A673 (cell line): Measurements from ENCODE around the gene ADAT3. TPM values are rescaled to one million over a fixed set of nuclear protein-coding genes. Genes with fewer than 3 reads are reported as not detected.
A peak's percentile ranks its signal among the peaks of the same experiment; 100 is the strongest.

ENCODE experiments used
- BruUV-seq: library from RNA; stranded (reverse); fragments of 400-500 nt; replicated peaks from 2 replicates; lab custom pipeline; 2021; lab: Mats Ljungman, UMichigan
- CTCF ChIA-PET: fragments of 300-600 bp; sonication (Branson Sonifier 250); formaldehyde crosslinking; loops from one replicate; lab custom pipeline; 2022; ENCODE audit warnings: antibody characterized with exemption; lab: Charles Lee
- POLR2A ChIA-PET: fragments of 300-600 bp; sonication (Branson Sonifier 250); formaldehyde crosslinking; loops from one replicate; lab custom pipeline; 2022; ENCODE audit warnings: antibody characterized with exemption; ENCODE audit not compliant: low non-redundant PET; lab: Charles Lee
- DNase-seq: peaks from one replicate; pipeline ENCODE4 v3.0.0-alpha.2; 2015; ENCODE audit warnings: low spot score
- H3K27ac ChIP-seq: fragments of 200-600 bp; sonication (generic); 2 replicates; pipeline ENCODE4 v1.5.1; 2016; ENCODE audit warnings: mixed run types, low read depth, mild to moderate bottlenecking, mixed read lengths, antibody characterized with exemption, low read length; ENCODE audit not compliant: poor library complexity, severe bottlenecking
- H3K27me3 ChIP-seq: fragments of 200-600 bp; sonication (generic); replicated peaks from 2 replicates; pipeline ENCODE4 v1.6.1; 2017; ENCODE audit warnings: mixed run types, low read depth, mild to moderate bottlenecking, mixed read lengths, antibody characterized with exemption, low read length; ENCODE audit not compliant: insufficient read depth, poor library complexity
- H3K36me3 ChIP-seq: fragments of 200-600 bp; sonication (generic); 2 replicates; pipeline ENCODE4 v1.6.1; 2016; ENCODE audit warnings: mixed run types, mild to moderate bottlenecking, mixed read lengths, antibody characterized with exemption, low read length; ENCODE audit not compliant: insufficient read depth, poor library complexity, severe bottlenecking
- H3K4me1 ChIP-seq: fragments of 200-600 bp; sonication (generic); 2 replicates; pipeline ENCODE4 v1.6.1; 2017; ENCODE audit warnings: mixed run types, mild to moderate bottlenecking, mixed read lengths, antibody characterized with exemption, low read length; ENCODE audit not compliant: insufficient read depth, poor library complexity, severe bottlenecking
- H3K4me3 ChIP-seq: fragments of 200-600 bp; sonication (generic); 2 replicates; pipeline ENCODE4 v1.5.1; 2016; ENCODE audit warnings: low read depth, mixed run types, mild to moderate bottlenecking, mixed read lengths, low read length; ENCODE audit not compliant: poor library complexity, severe bottlenecking
- H3K9me3 ChIP-seq: fragments of 200-600 bp; sonication (generic); 2 replicates; pipeline ENCODE4 v1.6.1; 2016; ENCODE audit warnings: mixed run types, low read depth, mild to moderate bottlenecking, mixed read lengths, antibody characterized with exemption, low read length; ENCODE audit not compliant: poor library complexity, severe bottlenecking
- CTCF ChIP-seq: fragments of 300-800, 200-600 bp; sonication (generic); conservative IDR thresholded peaks from 2 replicates; pipeline ENCODE4 v1.5.1; 2017; ENCODE audit warnings: low read depth, mild to moderate bottlenecking, antibody characterized with exemption, low read length, moderate library complexity, mixed read lengths
- EZH2 ChIP-seq: fragments of 200-600 bp; sonication (generic); IDR thresholded peaks from 2 replicates; pipeline ENCODE4 v1.6.1; 2017; ENCODE audit warnings: borderline replicate concordance, low read depth, mild to moderate bottlenecking, mixed read lengths, antibody characterized with exemption, low read length; ENCODE audit not compliant: poor library complexity, severe bottlenecking
- intact Hi-C: fragments of 100-400 bp; cut with micrococcal nuclease; formaldehyde crosslinking; loops from one replicate; pipeline ENCODE4 v1.10.0; 2022; ENCODE audit not compliant: unreplicated experiment
- total RNA-seq: library from RNA; stranded (reverse); gene quantifications from 2 replicates; pipeline ENCODE4 v1.2.3, GENCODE V29; 2021

ADAT3 gene
- total RNA-seq, 1 experiment from 2014 or later = 18.0 TPM

- intact Hi-C loops = no loop called here
- no peak overlapping the region for H3K27ac ChIP-seq
- BruUV-seq = no TSS peak
- H3K4me3 ChIP-seq = no peak overlapping the region
- ChIA-PET POLR2A (no interaction called here), CTCF (no interaction called here)
- peaks cover 18% of the 10 kb centered on the region for H3K4me1 ChIP-seq
- TF ChIP-seq CTCF = no peak
- no peaks in the 10 kb centered on the region for H3K27me3 ChIP-seq
- H3K9me3 ChIP-seq = peaks cover 2% of the 10 kb centered on the region
- H3K36me3 ChIP-seq = no peaks in the 10 kb centered on the region
- DNase-seq = no peak
Observed at GRCh38 chr19:1936430-1936829, 31.2 kb downstream of the ADAT3 start.

DNA sequence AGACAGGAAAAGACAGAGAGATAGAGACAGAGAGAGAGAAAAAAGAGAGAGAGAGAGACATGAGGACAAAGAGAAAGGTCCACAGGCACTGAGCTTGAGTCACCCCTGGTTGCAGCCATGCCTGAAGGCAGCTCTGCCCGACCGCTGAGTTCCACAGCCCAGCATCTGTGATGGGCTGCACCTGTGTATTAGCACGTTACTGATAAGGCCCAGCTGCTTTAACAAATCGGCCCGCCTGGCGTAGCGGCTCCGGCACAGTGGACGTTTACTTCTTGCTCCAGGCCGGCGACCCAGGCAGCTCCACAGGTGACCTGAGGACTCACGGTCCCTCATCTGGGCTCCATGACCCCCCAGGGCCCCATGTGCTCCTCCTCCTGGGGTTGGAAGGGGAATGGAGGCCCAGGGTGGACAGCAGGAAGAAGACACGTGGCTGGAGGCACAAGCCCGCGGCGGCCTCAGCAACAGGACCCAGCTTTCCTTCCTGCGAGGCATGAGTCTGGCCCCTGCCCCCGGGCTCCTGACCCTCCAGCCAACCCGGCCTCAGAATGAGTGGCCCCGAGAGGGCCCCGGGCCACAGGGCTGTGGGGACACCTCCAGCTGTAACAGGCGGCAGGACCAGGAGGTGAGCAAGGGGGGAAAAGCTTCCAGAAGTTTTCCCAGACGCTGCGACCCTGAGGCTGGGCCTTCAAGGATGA is 31.9 kb downstream of the ADAT3 start:
- Histone ChIP-seq H3K4me1 (peaks cover 18% of the 10 kb centered on the region), H3K36me3 (no peaks in the 10 kb centered on the region), H3K9me3 (no peaks in the 10 kb centered on the region), H3K4me3 (no peak overlapping the region), H3K27ac (no peak overlapping the region), H3K27me3 (no peaks in the 10 kb centered on the region)
- BruUV-seq = no TSS peak
- TF ChIP-seq EZH2 = no peak
- TF ChIP-seq CTCF = no peak
- CTCF ChIA-PET = no interaction called here
- POLR2A ChIA-PET = interaction anchor here (0.6 kb wide), 1 partner anchor 42 kb away, joined by 3 read pairs; no protein-coding TSS in a partner anchor
- intact Hi-C loops = no loop called here
- DNase-seq = no peak

DNA sequence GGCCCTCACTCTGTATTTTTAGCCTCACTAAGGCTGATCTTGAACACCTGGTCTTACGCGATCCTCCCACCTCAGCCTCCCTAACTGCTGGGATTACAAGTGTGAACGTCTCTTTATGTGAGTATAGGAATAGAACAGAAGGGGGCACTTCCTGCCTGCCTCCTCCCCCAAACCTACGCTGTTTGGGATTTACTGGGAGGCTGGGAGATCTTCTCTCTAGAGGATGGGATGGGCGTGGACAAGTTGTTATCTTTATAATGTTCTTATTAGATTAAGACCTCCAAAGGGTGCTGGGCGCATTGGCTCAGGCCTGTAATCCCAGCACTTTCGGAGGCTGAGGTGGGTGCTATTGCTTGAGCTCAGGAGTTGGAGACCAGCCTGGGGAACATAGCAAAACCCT is 32.9 kb downstream of the ADAT3 start:
- intact Hi-C loops = no loop called here
- Histone ChIP-seq H3K4me1 (peaks cover 20% of the 10 kb centered on the region), H3K36me3 (no peaks in the 10 kb centered on the region), H3K27ac (peak overlapping the region; percentile 42), H3K27me3 (no peaks in the 10 kb centered on the region), H3K9me3 (no peaks in the 10 kb centered on the region), H3K4me3 (no peak overlapping the region)
- no TSS peak for BruUV-seq
- peak; percentile 75 for DNase-seq
- TF ChIP-seq EZH2 (no peak), CTCF (no peak)
- CTCF ChIA-PET = no interaction called here
- POLR2A ChIA-PET = no interaction called here
